Fibroblast of skin of scalp (primary cell): ENCODE results near the gene ZNF383. TPM values are rescaled to one million over a fixed set of nuclear protein-coding genes. Genes with fewer than 3 reads are reported as not detected.
"Not testable (repeated sequence)": the region's sequence is repeated elsewhere in the genome, so short reads cannot be mapped to it uniquely, and the experiment has no call there.

ENCODE experiments used
- DNase-seq: peaks from one replicate; pipeline ENCODE4 v3.0.0-alpha.2; 2013
- polyA plus RNA-seq, 2 experiments: library from polyadenylated mRNA; unstranded; fragments of 120-200 nt; gene quantifications; one replicate each; pipeline ENCODE4 v1.2.1, GENCODE V29; 2013; ENCODE audit not compliant: insufficient read length in 2 of 2

Gene ZNF383
- 4.1 TPM for polyA plus RNA-seq (2013, experiment 1 of 2; ENCODE audit: insufficient read length)
- 3.8 TPM for polyA plus RNA-seq (2013, experiment 2 of 2; ENCODE audit: insufficient read length)

- peak; percentile 89 for DNase-seq
Observed at GRCh38 chr19:37217775-37218591, at the start of gene ZNF383. Gene ZNF383, plus strand, starts transcription at chr19:37218214. Its CDS starts 12,240 bp downstream, at chr19:37230454.

- DNase-seq, result peak; percentile 97
Observed at GRCh38 chr19:37172368-37173366, 45.3 kb upstream of the ZNF383 start, which contains the start of gene ZNF585A. Gene ZNF585A, minus strand, starts transcription at chr19:37172695. Its CDS starts 2,785 bp downstream, at chr19:37169910.

- DNase-seq, result not testable (repeated sequence)
Observed at GRCh38 chr19:37186071-37186470, 31.9 kb upstream of the ZNF383 start.

GRCh38 chr19:37195248-37195647 is 22.8 kb upstream of the ZNF383 start:
- not testable (repeated sequence) for DNase-seq

- DNase-seq, result not testable (repeated sequence)
Observed at GRCh38 chr19:37197115-37197514, 20.9 kb upstream of the ZNF383 start.

GRCh38 chr19:37197768-37198167 is 20.2 kb upstream of the ZNF383 start:
- DNase-seq, result no peak

- DNase-seq, result no peak
Observed at GRCh38 chr19:37217480-37217774, 587 bp upstream of the ZNF383 start.

GRCh38 chr19:37218592-37218935 is 550 bp downstream of the ZNF383 start:
- DNase-seq, result peak; percentile 6

GRCh38 chr19:37220383-37220782 is 2.4 kb downstream of the ZNF383 start:
- DNase-seq, result no peak

- no peak for DNase-seq
Observed at GRCh38 chr19:37221136-37221535, 3.1 kb downstream of the ZNF383 start.

GRCh38 chr19:37226248-37226647 is 8.2 kb downstream of the ZNF383 start:
- no peak for DNase-seq

- DNase-seq, result no peak
Observed at GRCh38 chr19:37227996-37228395, 10.0 kb downstream of the ZNF383 start.

- peak; percentile 0 for DNase-seq
Observed at GRCh38 chr19:37243206-37243632, 25.2 kb downstream of the ZNF383 start.

- DNase-seq, result peak; percentile 93
Observed at GRCh38 chr19:37251308-37252229, 33.6 kb downstream of the ZNF383 start.

GRCh38 chr19:37263028-37263427 is 45.0 kb downstream of the ZNF383 start:
- DNase-seq, result not testable (repeated sequence)

- DNase-seq, result not testable (repeated sequence)
Observed at GRCh38 chr19:37267005-37267404, 49.0 kb downstream of the ZNF383 start.

GRCh38 chr19:37267755-37268154 is 49.7 kb downstream of the ZNF383 start:
- DNase-seq, result not testable (repeated sequence)

GRCh38 chr19:37280656-37281055 is 62.6 kb downstream of the ZNF383 start:
- DNase-seq, result not testable (repeated sequence)

GRCh38 chr19:37284020-37284419 is 66.0 kb downstream of the ZNF383 start:
- not testable (repeated sequence) for DNase-seq

- DNase-seq, result not testable (repeated sequence)
Observed at GRCh38 chr19:37289229-37289628, 71.2 kb downstream of the ZNF383 start.

- DNase-seq, result not testable (repeated sequence)
Observed at GRCh38 chr19:37292998-37293939, 75.3 kb downstream of the ZNF383 start.
